ENCODE data around the gene TTBK2. TPM values are rescaled to one million over a fixed set of nuclear protein-coding genes. Genes with fewer than 3 reads are reported as not detected.

Gene TTBK2
- total RNA-seq, 2 experiments from 2014 or later = 14.2 to 20.8 TPM

GRCh38 chr15:42785569-42785968 lies 135.0 kb downstream of the TTBK2 start:
- no peak for TF ChIP-seq CTCF (conservative IDR thresholded peaks at IDR 0.05; ENCODE audit: low read length)
- TF ChIP-seq EZH2phosphoT487 (IDR thresholded peaks at IDR 0.05; ENCODE audit: borderline replicate concordance, low read depth, low read length) = no peak
- H3K4me3 ChIP-seq (ENCODE audit: low read depth, low read length, poor library complexity, severe bottlenecking) = no peak overlapping the region
- ChIA-PET CTCF (ENCODE audit: unreplicated experiment) (no interaction called here), POLR2A (interaction anchor here (0.7 to 1.1 kb wide), 3 partner anchors 29 to 991 kb away, joined by 4 to 6 read pairs (median 4); partner anchors contain the start of gene ELL3)
- no peaks in the 10 kb centered on the region for H4K20me1 ChIP-seq (ENCODE audit: insufficient read depth, low read length)
- no peak overlapping the region for H3K4me2 ChIP-seq (ENCODE audit: low read length)
- intact Hi-C loops (cut with micrococcal nuclease; ENCODE audit: unreplicated experiment) = no loop called here
- no peaks in the 10 kb centered on the region for H3K4me1 ChIP-seq (ENCODE audit: insufficient read depth, low read length, poor library complexity, severe bottlenecking)
- no peaks in the 10 kb centered on the region for H3K9me2 ChIP-seq (ENCODE audit: insufficient read depth, low read length)
- BruUV-seq (replicated peaks) = no TSS peak
- H3K27ac ChIP-seq (ENCODE audit: low read depth, low read length, poor library complexity, severe bottlenecking) = no peak overlapping the region
- H3K79me2 ChIP-seq (ENCODE audit: insufficient read depth, low read depth, low read length) = no peaks in the 10 kb centered on the region
- H2AFZ ChIP-seq (ENCODE audit: low read length) = no peak overlapping the region
- H3K9me3 ChIP-seq (ENCODE audit: low read length) = no peaks in the 10 kb centered on the region
- H3K36me3 ChIP-seq (ENCODE audit: insufficient read depth, low read length) = peaks cover 8% of the 10 kb centered on the region; the same call in 1 of the 2 replicates
- DNase-seq (ENCODE audit: low spot score) = no peak

- CTCF ChIA-PET (ENCODE audit: unreplicated experiment) = no interaction called here
- TF ChIP-seq CTCF (conservative IDR thresholded peaks at IDR 0.05; ENCODE audit: low read length) = no peak
- Histone ChIP-seq H3K9me2 (ENCODE audit: insufficient read depth, low read length) (no peaks in the 10 kb centered on the region), H3K4me1 (ENCODE audit: insufficient read depth, low read length, poor library complexity, severe bottlenecking) (no peaks in the 10 kb centered on the region), H4K20me1 (ENCODE audit: insufficient read depth, low read length) (no peaks in the 10 kb centered on the region), H3K4me2 (ENCODE audit: low read length) (no peak overlapping the region), H2AFZ (ENCODE audit: low read length) (no peak overlapping the region), H3K36me3 (ENCODE audit: insufficient read depth, low read length) (peaks cover 8% of the 10 kb centered on the region; the same call in 1 of the 2 replicates), H3K9me3 (ENCODE audit: low read length) (no peaks in the 10 kb centered on the region), H3K27ac (ENCODE audit: low read depth, low read length, poor library complexity, severe bottlenecking) (no peak overlapping the region), H3K79me2 (ENCODE audit: insufficient read depth, low read depth, low read length) (no peaks in the 10 kb centered on the region), H3K4me3 (ENCODE audit: low read depth, low read length, poor library complexity, severe bottlenecking) (no peak overlapping the region)
- BruUV-seq (replicated peaks) = no TSS peak
- POLR2A ChIA-PET = interaction anchor here (0.6 to 1.1 kb wide), 6 partner anchors 30 to 1330 kb away, joined by 3 to 6 read pairs (median 4); partner anchors contain the start of gene ELL3
- no peak for DNase-seq (ENCODE audit: low spot score)
- intact Hi-C loops (cut with micrococcal nuclease; ENCODE audit: unreplicated experiment) = no loop called here
Measured at GRCh38 chr15:42784705-42785104, 135.9 kb downstream of the TTBK2 start.

- no TSS peak for BruUV-seq (replicated peaks)
- POLR2A ChIA-PET = no interaction called here
- H4K20me1 ChIP-seq (ENCODE audit: insufficient read depth, low read length) = no peaks in the 10 kb centered on the region
- DNase-seq (ENCODE audit: low spot score) = no peak
- H3K4me3 ChIP-seq (ENCODE audit: low read depth, low read length, poor library complexity, severe bottlenecking) = no peak overlapping the region
- H3K9me3 ChIP-seq (ENCODE audit: low read length) = no peaks in the 10 kb centered on the region
- H3K4me2 ChIP-seq (ENCODE audit: low read length) = no peak overlapping the region
- intact Hi-C loops (cut with micrococcal nuclease; ENCODE audit: unreplicated experiment) = no loop called here
- no peaks in the 10 kb centered on the region for H3K79me2 ChIP-seq (ENCODE audit: insufficient read depth, low read depth, low read length)
- H3K36me3 ChIP-seq (ENCODE audit: insufficient read depth, low read length) = peaks cover 8% of the 10 kb centered on the region; the same call in 1 of the 2 replicates
- CTCF ChIA-PET (ENCODE audit: unreplicated experiment) = no interaction called here
- H3K27ac ChIP-seq (ENCODE audit: low read depth, low read length, poor library complexity, severe bottlenecking) = no peak overlapping the region
- H3K4me1 ChIP-seq (ENCODE audit: insufficient read depth, low read length, poor library complexity, severe bottlenecking) = no peaks in the 10 kb centered on the region
- TF ChIP-seq CTCF (conservative IDR thresholded peaks at IDR 0.05; ENCODE audit: low read length) (no peak), EZH2phosphoT487 (IDR thresholded peaks at IDR 0.05; ENCODE audit: borderline replicate concordance, low read depth, low read length) (no peak)
- no peaks in the 10 kb centered on the region for H3K9me2 ChIP-seq (ENCODE audit: insufficient read depth, low read length)
- no peak overlapping the region for H2AFZ ChIP-seq (ENCODE audit: low read length)
Measured at GRCh38 chr15:42782716-42783115, 137.9 kb downstream of the TTBK2 start.

Data from OCI-LY7 (cell line).